CD14-positive monocyte (primary cell): ENCODE results near the gene PCA3. TPM values are rescaled to one million over a fixed set of nuclear protein-coding genes. Genes with fewer than 3 reads are reported as not detected.

ENCODE experiments used
- DNase-seq, 3 donors: peaks; one replicate each; pipeline ENCODE4 v3.0.0-alpha.2; 2011 to 2022
- H2AFZ ChIP-seq: 2 replicates; pipeline ENCODE4 v1.6.0; 2012; ENCODE audit warnings: mild to moderate bottlenecking, low read depth, low read length, inconsistent platforms; ENCODE audit not compliant: insufficient read depth, poor library complexity, severe bottlenecking
- H3K27ac ChIP-seq, 2 donors: 1 replicate in 1 of 2; 2 replicates in 1 of 2; pipeline ENCODE4 v1.5.1; 2012 to 2013; ENCODE audit warnings: low read length in 2 of 2, control low read depth in 1 of 2, inconsistent platforms in 1 of 2, low read depth in 1 of 2, mild to moderate bottlenecking in 1 of 2
- H3K27me3 ChIP-seq, 2 donors: one replicate each; pipeline versions ENCODE4 v1.6.0 to v1.6.1; 2011 to 2013; ENCODE audit warnings: low read length in 2 of 2; ENCODE audit not compliant: control insufficient read depth in 2 of 2, insufficient read depth in 2 of 2
- H3K36me3 ChIP-seq, 2 donors: replicated peaks in 1 of 2; 1 replicate in 1 of 2; 2 replicates in 1 of 2; pipeline versions ENCODE4 v1.5.1 to v1.6.1; 2012 to 2013; ENCODE audit warnings: low read length in 2 of 2, control low read depth in 1 of 2, inconsistent platforms in 1 of 2, mild to moderate bottlenecking in 1 of 2; ENCODE audit not compliant: insufficient read depth in 2 of 2, control insufficient read depth in 1 of 2
- H3K4me1 ChIP-seq, 2 donors: 1 replicate in 1 of 2; 2 replicates in 1 of 2; pipeline versions ENCODE4 v1.5.1 to v1.6.1; 2012 to 2013; ENCODE audit warnings: low read length in 2 of 2, control low read depth in 1 of 2, inconsistent platforms in 1 of 2, mild to moderate bottlenecking in 1 of 2, moderate library complexity in 1 of 2; ENCODE audit not compliant: insufficient read depth in 2 of 2, control insufficient read depth in 1 of 2
- H3K4me2 ChIP-seq: replicated peaks from 2 replicates; pipeline ENCODE3; 2012; ENCODE audit warnings: low read length, moderate library complexity, mild to moderate bottlenecking; ENCODE audit not compliant: poor library complexity, severe bottlenecking; ENCODE audit errors: extremely low read depth
- H3K4me3 ChIP-seq, 3 experiments: fragments of 200-600 bp in 1 of 3; sonication (generic) in 1 of 3; replicated peaks in 1 of 3; 1 replicate in 2 of 3; 2 replicates in 1 of 3; pipeline ENCODE4 v1.5.1; 2011 to 2013; ENCODE audit warnings: low read length in 3 of 3, mild to moderate bottlenecking in 3 of 3, control low read depth in 2 of 3, low read depth in 2 of 3, inconsistent platforms in 1 of 3, moderate library complexity in 1 of 3
- H3K79me2 ChIP-seq: 2 replicates; pipeline ENCODE4 v1.6.0; 2012; ENCODE audit warnings: mild to moderate bottlenecking, control low read depth, inconsistent platforms, low read length, moderate library complexity; ENCODE audit not compliant: insufficient read depth
- H3K9ac ChIP-seq: 2 replicates; pipeline ENCODE4 v1.6.0; 2017; ENCODE audit warnings: low read length, mild to moderate bottlenecking; ENCODE audit not compliant: insufficient read depth, poor library complexity, severe bottlenecking
- H3K9me3 ChIP-seq, 2 donors: replicated peaks in 1 of 2; 1 replicate in 1 of 2; 2 replicates in 1 of 2; pipeline versions ENCODE4 v1.5.1 to v1.6.1; 2012 to 2013; ENCODE audit warnings: low read length in 2 of 2, control low read depth in 1 of 2; ENCODE audit not compliant: control insufficient read depth in 1 of 2, insufficient read depth in 1 of 2
- H4K20me1 ChIP-seq: 2 replicates; pipeline ENCODE4 v1.6.0; 2012; ENCODE audit warnings: mild to moderate bottlenecking, low read length, control low read depth, moderate library complexity; ENCODE audit not compliant: insufficient read depth
- H3K27ac Mint-ChIP-seq, 7 donors: one replicate each; pipeline ENCODE4 v1.8.0; 2020; ENCODE audit warnings: mild to moderate bottlenecking in 7 of 7, mixed read lengths in 7 of 7, moderate library complexity in 6 of 7, inconsistent platforms in 2 of 7
- H3K27me3 Mint-ChIP-seq, 3 donors: one replicate each; pipeline ENCODE4 v1.8.0; 2021 to 2022; ENCODE audit warnings: low read depth in 3 of 3, mild to moderate bottlenecking in 3 of 3, mixed read lengths in 3 of 3, moderate library complexity in 3 of 3, inconsistent platforms in 1 of 3
- H3K36me3 Mint-ChIP-seq, 2 donors: one replicate each; pipeline ENCODE4 v1.8.0; 2020; ENCODE audit warnings: mixed read lengths in 2 of 2, inconsistent platforms in 1 of 2, mild to moderate bottlenecking in 1 of 2
- H3K4me1 Mint-ChIP-seq: one replicate; pipeline ENCODE4 v1.8.0; 2020; ENCODE audit warnings: mild to moderate bottlenecking, mixed read lengths
- H3K4me3 Mint-ChIP-seq, 2 donors: one replicate each; pipeline ENCODE4 v1.8.0; 2020; ENCODE audit warnings: mild to moderate bottlenecking in 2 of 2, mixed read lengths in 2 of 2, moderate library complexity in 1 of 2
- H3K9me3 Mint-ChIP-seq, 7 donors: one replicate each; pipeline ENCODE4 v1.8.0; 2020 to 2022; ENCODE audit warnings: mixed read lengths in 7 of 7, mild to moderate bottlenecking in 6 of 7, moderate library complexity in 6 of 7, inconsistent platforms in 2 of 7
- WGBS: methylation state at CpG from one replicate; pipeline ENCODE4 v1.1.5; 2013; ENCODE audit warnings: missing lambda C conversion rate; ENCODE audit not compliant: insufficient coverage; 5-methylcytosine and 5-hydroxymethylcytosine counted together
- intact Hi-C, 2 donors: fragments of 100-400 bp; cut with micrococcal nuclease; formaldehyde crosslinking; loops; one replicate each; pipeline versions ENCODE4 v1.15.0 to v1.15.1; 2023
- polyA plus RNA-seq, 3 donors: library from polyadenylated mRNA; depleted of rRNA in 1 of 3; unstranded in 2 of 3; stranded (reverse) in 1 of 3; fragments of 300-500 nt in 2 of 3; fragments of >200 nt in 1 of 3; fragmentation: Illumina TruSeq in 2 of 3; gene quantifications; 1 replicate in 2 of 3; 2 replicates in 1 of 3; pipeline ENCODE4 v1.2.3, GENCODE V29; 2012 to 2021
- TF ChIP-seq, protein P1 (sequence below): fragments of 200-600 bp; IDR thresholded peaks from one replicate; pipeline ENCODE4 v1.8.0; 2022; ENCODE audit warnings: antibody characterized with exemption, mild to moderate bottlenecking

PCA3 gene
- polyA plus RNA-seq, 3 donors: 0.04 TPM; not detected in 2

DNA sequence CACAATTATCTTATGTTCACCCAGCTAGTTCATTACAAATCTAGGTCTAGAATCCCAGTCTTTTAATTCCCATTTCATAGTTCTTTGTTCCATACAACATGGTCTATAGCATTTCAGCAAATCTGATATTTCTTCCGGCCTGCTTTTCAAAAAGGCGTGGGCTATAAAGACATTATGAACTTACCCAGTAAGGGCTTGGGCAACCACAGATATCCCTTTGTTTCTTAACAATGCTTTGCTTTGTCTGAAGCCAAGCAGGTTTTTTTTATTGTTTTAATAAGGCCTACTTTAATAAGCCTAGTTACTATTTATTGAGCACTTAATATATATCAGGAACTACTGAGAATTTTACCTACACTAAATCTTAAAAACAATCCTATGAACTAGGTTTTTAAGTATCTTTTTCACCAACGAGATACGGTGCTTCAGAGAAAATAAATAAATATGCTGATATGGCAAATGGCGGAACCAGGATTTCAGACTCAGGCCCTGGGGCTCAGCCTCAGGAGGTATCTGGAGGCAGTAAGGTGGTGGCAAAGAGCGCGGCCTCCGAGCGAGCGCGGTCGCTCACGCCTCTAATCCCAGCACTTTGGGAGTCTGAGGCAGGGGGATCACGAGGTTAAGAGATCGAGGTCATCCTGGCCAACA is 29.7 kb downstream of the PCA3 start:
- Histone ChIP-seq H3K27me3 (no peaks in the 10 kb centered on the region), H3K9ac (no peak overlapping the region), H3K4me2 (no peak overlapping the region), H3K9me3 (no peaks in the 10 kb centered on the region), H3K79me2 (no peaks in the 10 kb centered on the region), H3K4me3 (no peak overlapping the region), H3K36me3 (no peaks in the 10 kb centered on the region), H3K27ac (no peak overlapping the region), H3K4me1 (no peaks in the 10 kb centered on the region), H2AFZ (no peak overlapping the region), H4K20me1 (no peaks in the 10 kb centered on the region)
- peaks cover 0 to 2% (median 0%) of the 10 kb centered on the region in 7 donors for H3K9me3 Mint-ChIP-seq
- intact Hi-C loops: no loop called here
- no peak overlapping the region for H3K4me3 Mint-ChIP-seq
- no peak overlapping the region for H3K27ac Mint-ChIP-seq
- 96% methylated on average over 13 of the region's 15 CpGs for WGBS
- no peaks in the 10 kb centered on the region for H3K36me3 Mint-ChIP-seq
- TF ChIP-seq, protein P1, sequence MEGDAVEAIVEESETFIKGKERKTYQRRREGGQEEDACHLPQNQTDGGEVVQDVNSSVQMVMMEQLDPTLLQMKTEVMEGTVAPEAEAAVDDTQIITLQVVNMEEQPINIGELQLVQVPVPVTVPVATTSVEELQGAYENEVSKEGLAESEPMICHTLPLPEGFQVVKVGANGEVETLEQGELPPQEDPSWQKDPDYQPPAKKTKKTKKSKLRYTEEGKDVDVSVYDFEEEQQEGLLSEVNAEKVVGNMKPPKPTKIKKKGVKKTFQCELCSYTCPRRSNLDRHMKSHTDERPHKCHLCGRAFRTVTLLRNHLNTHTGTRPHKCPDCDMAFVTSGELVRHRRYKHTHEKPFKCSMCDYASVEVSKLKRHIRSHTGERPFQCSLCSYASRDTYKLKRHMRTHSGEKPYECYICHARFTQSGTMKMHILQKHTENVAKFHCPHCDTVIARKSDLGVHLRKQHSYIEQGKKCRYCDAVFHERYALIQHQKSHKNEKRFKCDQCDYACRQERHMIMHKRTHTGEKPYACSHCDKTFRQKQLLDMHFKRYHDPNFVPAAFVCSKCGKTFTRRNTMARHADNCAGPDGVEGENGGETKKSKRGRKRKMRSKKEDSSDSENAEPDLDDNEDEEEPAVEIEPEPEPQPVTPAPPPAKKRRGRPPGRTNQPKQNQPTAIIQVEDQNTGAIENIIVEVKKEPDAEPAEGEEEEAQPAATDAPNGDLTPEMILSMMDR: no peak
- peaks cover 2 to 5% (median 3%) of the 10 kb centered on the region in 3 donors for H3K27me3 Mint-ChIP-seq
- no peak for DNase-seq
- H3K4me1 Mint-ChIP-seq: no peaks in the 10 kb centered on the region

DNA sequence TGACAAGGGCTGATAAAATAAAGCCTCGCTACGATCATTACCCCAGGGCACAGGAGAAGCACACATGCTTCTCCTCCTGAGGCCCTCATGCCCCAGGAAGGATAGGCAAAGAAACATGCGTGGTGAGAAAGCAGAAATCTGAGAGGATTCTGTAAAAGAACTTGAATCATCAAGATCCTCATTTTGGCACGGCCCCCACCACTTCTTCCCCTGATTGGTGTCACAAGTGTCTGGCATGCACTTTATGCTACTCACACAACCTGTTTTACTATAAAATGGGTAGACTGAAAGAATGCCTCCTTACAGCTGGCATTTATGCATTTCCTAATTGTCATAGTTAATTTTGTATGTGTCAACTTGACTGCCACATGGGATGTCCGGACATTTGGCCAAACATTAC is 32.1 kb downstream of the PCA3 start:
- H4K20me1 ChIP-seq: no peaks in the 10 kb centered on the region
- Mint-ChIP-seq H3K27ac (no peak overlapping the region), H3K9me3 (peaks cover 0 to 2% (median 0%) of the 10 kb centered on the region in 7 donors), H3K27me3 (peaks cover 2 to 5% (median 5%) of the 10 kb centered on the region in 3 donors), H3K4me1 (no peaks in the 10 kb centered on the region), H3K4me3 (no peak overlapping the region), H3K36me3 (no peaks in the 10 kb centered on the region)
- H3K4me2 ChIP-seq: no peak overlapping the region
- H3K9ac ChIP-seq: no peak overlapping the region
- no peaks in the 10 kb centered on the region for H3K27me3 ChIP-seq
- no peaks in the 10 kb centered on the region for H3K36me3 ChIP-seq
- TF ChIP-seq, protein P1: no peak
- H3K4me3 ChIP-seq: no peak overlapping the region
- no peak overlapping the region for H3K27ac ChIP-seq
- H3K9me3 ChIP-seq: no peaks in the 10 kb centered on the region
- DNase-seq: no peak
- no peaks in the 10 kb centered on the region for H3K79me2 ChIP-seq
- WGBS: 100% methylated on average over 2 of the region's 5 CpGs
- H3K4me1 ChIP-seq: no peaks in the 10 kb centered on the region
- H2AFZ ChIP-seq: no peak overlapping the region
- intact Hi-C loops: no loop called here
